H9 (cell line): ENCODE results near the gene DNM1. TPM values are rescaled to one million over a fixed set of nuclear protein-coding genes. Genes with fewer than 3 reads are reported as not detected.

Source experiments
- DNase-seq: peaks from one replicate; pipeline ENCODE4 v3.0.0-alpha.2; 2017
- H2AFZ ChIP-seq: one replicate; pipeline ENCODE4 v1.6.1; 2013; ENCODE audit warnings: mild to moderate bottlenecking, low read length, control low read depth, moderate library complexity
- H2AK5ac ChIP-seq: 2 replicates; pipeline ENCODE4 v1.6.1; 2013; ENCODE audit warnings: low read length, control low read depth, mixed read lengths; ENCODE audit not compliant: insufficient read length
- H2BK120ac ChIP-seq: one replicate; pipeline ENCODE4 v1.6.1; 2013; ENCODE audit warnings: low read depth, mild to moderate bottlenecking, low read length, control low read depth, inconsistent platforms; ENCODE audit not compliant: poor library complexity, severe bottlenecking
- H2BK12ac ChIP-seq: 2 replicates; pipeline ENCODE4 v1.6.1; 2013; ENCODE audit warnings: low read length, control low read depth, mixed read lengths, low read depth; ENCODE audit not compliant: insufficient read length
- H2BK15ac ChIP-seq: 2 replicates; pipeline ENCODE4 v1.6.1; 2013; ENCODE audit warnings: low read depth, low read length, control low read depth
- H2BK20ac ChIP-seq: one replicate; pipeline ENCODE4 v1.6.1; 2013; ENCODE audit warnings: low read depth, mild to moderate bottlenecking, low read length, control low read depth, inconsistent platforms; ENCODE audit not compliant: poor library complexity, severe bottlenecking
- H2BK5ac ChIP-seq: 2 replicates; pipeline ENCODE4 v1.6.1; 2013; ENCODE audit warnings: low read length, control low read depth, mixed read lengths; ENCODE audit not compliant: insufficient read length
- H3K14ac ChIP-seq: 2 replicates; pipeline ENCODE4 v1.6.1; 2013; ENCODE audit warnings: low read length, control low read depth; ENCODE audit not compliant: insufficient read depth
- H3K18ac ChIP-seq: 2 replicates; pipeline ENCODE4 v1.6.1; 2013; ENCODE audit warnings: low read depth, mild to moderate bottlenecking, mixed read lengths, low read length, control low read depth; ENCODE audit not compliant: insufficient read length
- H3K23ac ChIP-seq: 2 replicates; pipeline ENCODE4 v1.6.1; 2013; ENCODE audit warnings: low read length, control low read depth, mixed read lengths, low read depth; ENCODE audit not compliant: insufficient read length
- H3K23me2 ChIP-seq: 2 replicates; pipeline ENCODE4 v1.6.1; 2013; ENCODE audit warnings: low read depth, mild to moderate bottlenecking, mixed read lengths, low read length, control low read depth; ENCODE audit not compliant: insufficient read length, poor library complexity, severe bottlenecking
- H3K27ac ChIP-seq: 2 replicates; pipeline ENCODE4 v1.5.1; 2013; ENCODE audit warnings: low read length, control low read depth, mixed read lengths, low read depth; ENCODE audit not compliant: insufficient read length
- H3K27me3 ChIP-seq: 2 replicates; pipeline ENCODE4 v1.6.1; 2013; ENCODE audit warnings: low read length, control low read depth, inconsistent platforms; ENCODE audit not compliant: insufficient read depth
- H3K4ac ChIP-seq: 2 replicates; pipeline ENCODE4 v1.6.1; 2013; ENCODE audit warnings: low read depth, mild to moderate bottlenecking, control low read depth, inconsistent platforms, low read length, moderate library complexity
- H3K4me1 ChIP-seq: 2 replicates; pipeline ENCODE4 v1.6.1; 2013; ENCODE audit warnings: low read length, control low read depth, inconsistent platforms; ENCODE audit not compliant: insufficient read depth
- H3K4me2 ChIP-seq: 2 replicates; pipeline ENCODE4 v1.6.1; 2013; ENCODE audit warnings: low read length, control low read depth, mixed read lengths; ENCODE audit not compliant: insufficient read length, insufficient read depth
- H3K56ac ChIP-seq: 2 replicates; pipeline ENCODE4 v1.6.1; 2013; ENCODE audit warnings: low read depth, mild to moderate bottlenecking, mixed read lengths, low read length, control low read depth; ENCODE audit not compliant: insufficient read length
- H3K79me1 ChIP-seq: 2 replicates; pipeline ENCODE4 v1.6.1; 2013; ENCODE audit warnings: low read depth, mild to moderate bottlenecking, moderate library complexity, low read length, control low read depth, inconsistent platforms; ENCODE audit not compliant: insufficient read depth, poor library complexity, severe bottlenecking
- H3K79me2 ChIP-seq: 2 replicates; pipeline ENCODE4 v1.6.1; 2013; ENCODE audit warnings: low read length, control low read depth, inconsistent platforms; ENCODE audit not compliant: insufficient read depth
- H3K9ac ChIP-seq: 2 replicates; pipeline ENCODE4 v1.6.1; 2013; ENCODE audit warnings: low read length, control low read depth, mixed read lengths; ENCODE audit not compliant: insufficient read length; ENCODE audit errors: extremely low read depth
- H3K9me3 ChIP-seq: one replicate; pipeline ENCODE4 v1.6.1; 2013; ENCODE audit warnings: low read depth, low read length, inconsistent platforms; ENCODE audit not compliant: control insufficient read depth
- H3T11ph ChIP-seq: one replicate; pipeline ENCODE4 v1.6.1; 2013; ENCODE audit warnings: mild to moderate bottlenecking, low read length, control low read depth, inconsistent platforms
- H4K20me1 ChIP-seq: one replicate; pipeline ENCODE4 v1.6.1; 2013; ENCODE audit not compliant: control insufficient read depth, insufficient read length, insufficient read depth
- H4K5ac ChIP-seq: 2 replicates; pipeline ENCODE4 v1.6.1; 2013; ENCODE audit warnings: low read depth, mild to moderate bottlenecking, mixed read lengths, low read length, control low read depth; ENCODE audit not compliant: insufficient read length
- H4K8ac ChIP-seq: replicated peaks from 2 replicates; pipeline ENCODE4 v1.6.1; 2013; ENCODE audit warnings: low read length, control low read depth, mixed read lengths, low read depth; ENCODE audit not compliant: insufficient read length
- H4K91ac ChIP-seq: 2 replicates; pipeline ENCODE4 v1.6.1; 2013; ENCODE audit warnings: low read depth, mild to moderate bottlenecking, moderate library complexity, mixed read lengths, low read length, control low read depth; ENCODE audit not compliant: insufficient read length
- H3K27ac Mint-ChIP-seq, 3 experiments: 2 replicates in 2 of 3; 3 replicates in 1 of 3; pipeline ENCODE4 v1.8.0; 2020 to 2021; ENCODE audit warnings: mixed read lengths in 3 of 3, mild to moderate bottlenecking in 1 of 3, moderate library complexity in 1 of 3
- H3K27me3 Mint-ChIP-seq: 2 replicates; pipeline ENCODE4 v1.8.0; 2021; ENCODE audit warnings: low read depth, mild to moderate bottlenecking, moderate library complexity, mixed read lengths
- H3K36me3 Mint-ChIP-seq, 3 experiments: 2 replicates in 2 of 3; 3 replicates in 1 of 3; pipeline ENCODE4 v1.8.0; 2020 to 2021; ENCODE audit warnings: low read depth in 3 of 3, mixed read lengths in 3 of 3; ENCODE audit not compliant: insufficient read depth in 1 of 3
- H3K4me1 Mint-ChIP-seq, 2 experiments: 2 replicates each; pipeline ENCODE4 v1.8.0; 2020; ENCODE audit warnings: mixed read lengths in 2 of 2
- H3K4me3 Mint-ChIP-seq, 2 experiments: 2 replicates in 1 of 2; 3 replicates in 1 of 2; pipeline ENCODE4 v1.8.0; 2020 to 2021; ENCODE audit warnings: mild to moderate bottlenecking in 2 of 2, mixed read lengths in 2 of 2, moderate library complexity in 1 of 2
- H3K9me3 Mint-ChIP-seq, 2 experiments: 2 replicates in 1 of 2; 3 replicates in 1 of 2; pipeline ENCODE4 v1.8.0; 2020; ENCODE audit warnings: mild to moderate bottlenecking in 2 of 2, mixed read lengths in 2 of 2, moderate library complexity in 1 of 2
- WGBS: extraction: QIAGEN DNeasy Blood & Tissue Kit; methylation state at CpG from one replicate; pipeline ENCODE4 v1.1.7; 2013; ENCODE audit warnings: missing lambda C conversion rate, low lambda C conversion rate, mixed read lengths; ENCODE audit not compliant: insufficient read length; ENCODE audit errors: extremely low coverage; 5-methylcytosine and 5-hydroxymethylcytosine counted together
- total RNA-seq: library from RNA; stranded (reverse); gene quantifications from 2 replicates; pipeline ENCODE4 v1.2.1, GENCODE V29; 2021
- TF ChIP-seq, protein P1 (sequence below): fragments of 200-600 bp; sonication (generic); conservative IDR thresholded peaks from 3 replicates; pipeline ENCODE4 v1.8.0; 2021; ENCODE audit warnings: antibody characterized with exemption, mild to moderate bottlenecking

Gene DNM1
- total RNA-seq, 1 experiment from 2014 or later, result 58.0 TPM

DNA sequence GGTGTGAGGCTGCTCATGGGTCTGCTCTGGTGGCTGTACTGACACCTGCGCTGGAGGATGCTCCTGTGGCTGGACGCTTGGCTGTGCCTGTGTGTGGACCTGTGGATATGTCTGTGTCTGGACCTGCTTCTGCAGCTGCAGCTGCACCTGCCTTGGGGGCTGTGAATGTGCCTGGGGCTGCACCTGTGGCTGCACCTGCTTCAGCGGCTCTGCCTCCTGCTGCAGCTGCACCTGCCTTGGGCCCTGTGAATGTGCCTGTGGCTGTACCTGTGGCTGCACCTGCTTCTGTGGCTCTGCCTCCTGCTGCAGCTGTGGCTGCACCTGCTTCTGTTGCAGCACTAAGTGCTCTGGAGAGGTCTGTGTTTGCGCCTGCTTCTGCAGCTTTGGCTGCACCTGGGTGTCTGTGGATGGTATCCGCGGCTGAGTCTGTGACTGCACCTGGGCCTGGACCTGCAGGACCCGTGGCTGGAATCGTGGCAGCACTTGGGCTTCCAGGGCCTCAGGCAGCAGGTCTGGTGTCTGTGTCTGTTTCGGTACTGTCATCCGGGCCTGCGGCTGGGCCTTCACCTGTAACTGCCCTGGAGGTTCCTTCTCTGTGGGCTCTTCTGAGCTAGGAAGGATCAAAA is 24.3 kb upstream of the DNM1 start:
- Histone ChIP-seq H3K18ac (no peak overlapping the region), H3K79me1 (no peaks in the 10 kb centered on the region), H3K23ac (no peak overlapping the region), H2AK5ac (no peak overlapping the region), H2AFZ (no peak overlapping the region), H3K27ac (no peak overlapping the region), H3K9me3 (no peaks in the 10 kb centered on the region), H3K4ac (no peak overlapping the region), H3K9ac (no peak overlapping the region), H4K91ac (no peak overlapping the region), H2BK5ac (no peak overlapping the region), H3K23me2 (no peaks in the 10 kb centered on the region), H3K14ac (no peak overlapping the region), H3K4me2 (no peak overlapping the region), H3K27me3 (no peaks in the 10 kb centered on the region), H4K20me1 (no peaks in the 10 kb centered on the region), H2BK12ac (no peak overlapping the region), H3K79me2 (no peaks in the 10 kb centered on the region), H3K56ac (no peak overlapping the region), H2BK120ac (no peak overlapping the region), H3T11ph (no peak overlapping the region), H2BK15ac (no peak overlapping the region), H4K8ac (no peak overlapping the region), H2BK20ac (no peak overlapping the region), H4K5ac (no peak overlapping the region), H3K4me1 (no peaks in the 10 kb centered on the region)
- no peak for DNase-seq
- Mint-ChIP-seq H3K9me3 (peaks cover 2 to 7% of the 10 kb centered on the region in 2 experiments; a peak in 1 of 5 replicates), H3K27ac (no peak overlapping the region), H3K36me3 (peaks cover 53 to 82% (median 75%) of the 10 kb centered on the region in 3 experiments), H3K4me3 (no peak overlapping the region), H3K27me3 (no peaks in the 10 kb centered on the region), H3K4me1 (peaks cover 0 to 2% of the 10 kb centered on the region in 2 experiments; a peak in 1 of 4 replicates)
- no CpG with 5 or more reads among the region's 11 CpGs for WGBS
- TF ChIP-seq, protein P1, sequence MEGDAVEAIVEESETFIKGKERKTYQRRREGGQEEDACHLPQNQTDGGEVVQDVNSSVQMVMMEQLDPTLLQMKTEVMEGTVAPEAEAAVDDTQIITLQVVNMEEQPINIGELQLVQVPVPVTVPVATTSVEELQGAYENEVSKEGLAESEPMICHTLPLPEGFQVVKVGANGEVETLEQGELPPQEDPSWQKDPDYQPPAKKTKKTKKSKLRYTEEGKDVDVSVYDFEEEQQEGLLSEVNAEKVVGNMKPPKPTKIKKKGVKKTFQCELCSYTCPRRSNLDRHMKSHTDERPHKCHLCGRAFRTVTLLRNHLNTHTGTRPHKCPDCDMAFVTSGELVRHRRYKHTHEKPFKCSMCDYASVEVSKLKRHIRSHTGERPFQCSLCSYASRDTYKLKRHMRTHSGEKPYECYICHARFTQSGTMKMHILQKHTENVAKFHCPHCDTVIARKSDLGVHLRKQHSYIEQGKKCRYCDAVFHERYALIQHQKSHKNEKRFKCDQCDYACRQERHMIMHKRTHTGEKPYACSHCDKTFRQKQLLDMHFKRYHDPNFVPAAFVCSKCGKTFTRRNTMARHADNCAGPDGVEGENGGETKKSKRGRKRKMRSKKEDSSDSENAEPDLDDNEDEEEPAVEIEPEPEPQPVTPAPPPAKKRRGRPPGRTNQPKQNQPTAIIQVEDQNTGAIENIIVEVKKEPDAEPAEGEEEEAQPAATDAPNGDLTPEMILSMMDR, result no peak
